TTC549 (cell line): ENCODE measurements around the gene UBE2A.

Experiments used
- FAIRE-seq: peaks from 2 replicates; lab custom pipeline; 2012; peaks lifted over from hg19 to GRCh38; lab: Jason Lieb, UNC

Gene UBE2A

DNA sequence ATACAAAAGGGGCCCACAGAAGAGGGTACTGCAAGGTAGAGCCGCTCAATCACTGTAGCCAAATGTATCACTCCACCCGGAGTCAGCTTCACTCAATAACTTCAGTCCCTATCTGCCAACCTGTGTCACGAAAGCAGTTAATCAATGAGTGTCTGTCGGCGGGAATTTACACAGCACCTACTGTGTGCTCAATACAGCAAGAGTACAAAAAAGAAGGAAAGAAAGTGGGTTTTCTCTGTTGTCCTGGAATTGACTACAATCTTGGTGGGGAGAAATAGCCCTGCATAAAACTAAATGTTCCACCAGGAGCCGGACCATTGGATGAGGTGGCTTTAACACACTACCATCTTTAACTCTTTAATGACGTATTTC is 32.6 kb downstream of the UBE2A start:
- no peak for FAIRE-seq

- FAIRE-seq, result no peak
Measured at GRCh38 chrX:119614776-119615175, 40.4 kb downstream of the UBE2A start.

- FAIRE-seq, result no peak
Measured at GRCh38 chrX:119617517-119618164, 43.3 kb downstream of the UBE2A start.

DNA sequence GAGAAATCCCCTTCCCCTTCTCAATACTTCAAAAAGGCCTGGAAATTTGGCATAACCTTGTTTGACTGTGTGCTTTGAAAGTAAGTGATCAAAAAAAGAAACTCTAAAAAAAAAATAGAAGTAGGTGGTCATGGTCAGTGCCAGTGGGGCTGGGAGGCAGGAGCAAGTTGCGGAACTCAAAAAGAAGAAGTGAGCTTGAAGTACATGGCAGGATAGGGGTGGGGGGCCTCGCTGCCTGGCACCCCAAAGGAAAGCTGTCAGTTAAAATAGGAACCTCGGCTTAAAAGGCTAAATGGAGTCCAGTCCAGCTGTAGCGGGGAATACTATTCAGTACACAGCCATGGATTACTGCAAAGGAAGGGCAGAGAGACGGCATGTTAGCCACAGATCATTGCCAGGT is 44.1 kb downstream of the UBE2A start:
- FAIRE-seq, result no peak

GRCh38 chrX:119622356-119623232 is 48.2 kb downstream of the UBE2A start:
- FAIRE-seq, result no peak

DNA sequence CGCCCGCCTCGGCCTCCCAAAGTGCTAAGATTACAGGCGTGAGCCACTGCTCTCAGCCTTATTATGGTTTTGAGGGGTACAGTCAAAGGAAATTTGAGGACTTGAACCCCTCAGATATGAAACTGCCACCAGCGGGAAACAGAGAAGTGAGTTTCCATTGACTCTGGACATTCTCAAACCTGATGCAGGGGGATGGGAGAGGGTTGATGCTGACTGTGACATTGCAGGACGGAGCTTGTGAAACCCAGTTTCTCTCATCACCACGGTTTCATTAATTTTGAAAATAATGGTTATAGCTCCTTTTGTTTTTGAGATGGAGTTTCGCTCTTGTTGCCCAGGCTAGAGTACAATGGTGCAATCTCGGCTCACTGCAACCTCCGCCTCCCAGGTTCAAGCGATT is 50.1 kb downstream of the UBE2A start:
- no peak for FAIRE-seq

- no peak for FAIRE-seq
Measured at GRCh38 chrX:119624951-119625668, 50.7 kb downstream of the UBE2A start.

DNA sequence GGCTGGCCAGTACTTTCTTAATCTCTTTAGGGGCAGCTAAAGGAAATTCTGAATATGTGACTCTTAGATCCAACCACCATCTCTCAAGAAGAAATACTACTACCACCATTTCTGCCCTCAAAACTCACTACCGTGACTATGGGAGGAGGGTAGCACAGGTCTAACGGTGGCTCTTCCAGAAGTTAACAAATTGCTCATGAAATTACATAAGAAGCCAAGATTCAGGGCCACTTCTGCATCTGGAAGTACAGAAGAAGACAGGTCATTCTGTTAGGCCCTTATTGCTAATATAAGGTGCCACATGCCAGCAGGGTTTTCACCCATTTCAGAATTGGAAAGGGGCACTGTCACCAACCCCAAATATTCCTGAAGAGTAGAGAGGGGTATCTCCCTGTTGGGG is 51.5 kb downstream of the UBE2A start:
- no peak for FAIRE-seq
